Measurements from ENCODE around the gene DCANP1. TPM values are rescaled to one million over a fixed set of nuclear protein-coding genes. Genes with fewer than 3 reads are reported as not detected.

Gene DCANP1
- total and polyA plus RNA-seq, 2 of the 13 experiments (the other 11 are each of a cell fraction or from before 2014, with no cell fraction given): not detected

DNA sequence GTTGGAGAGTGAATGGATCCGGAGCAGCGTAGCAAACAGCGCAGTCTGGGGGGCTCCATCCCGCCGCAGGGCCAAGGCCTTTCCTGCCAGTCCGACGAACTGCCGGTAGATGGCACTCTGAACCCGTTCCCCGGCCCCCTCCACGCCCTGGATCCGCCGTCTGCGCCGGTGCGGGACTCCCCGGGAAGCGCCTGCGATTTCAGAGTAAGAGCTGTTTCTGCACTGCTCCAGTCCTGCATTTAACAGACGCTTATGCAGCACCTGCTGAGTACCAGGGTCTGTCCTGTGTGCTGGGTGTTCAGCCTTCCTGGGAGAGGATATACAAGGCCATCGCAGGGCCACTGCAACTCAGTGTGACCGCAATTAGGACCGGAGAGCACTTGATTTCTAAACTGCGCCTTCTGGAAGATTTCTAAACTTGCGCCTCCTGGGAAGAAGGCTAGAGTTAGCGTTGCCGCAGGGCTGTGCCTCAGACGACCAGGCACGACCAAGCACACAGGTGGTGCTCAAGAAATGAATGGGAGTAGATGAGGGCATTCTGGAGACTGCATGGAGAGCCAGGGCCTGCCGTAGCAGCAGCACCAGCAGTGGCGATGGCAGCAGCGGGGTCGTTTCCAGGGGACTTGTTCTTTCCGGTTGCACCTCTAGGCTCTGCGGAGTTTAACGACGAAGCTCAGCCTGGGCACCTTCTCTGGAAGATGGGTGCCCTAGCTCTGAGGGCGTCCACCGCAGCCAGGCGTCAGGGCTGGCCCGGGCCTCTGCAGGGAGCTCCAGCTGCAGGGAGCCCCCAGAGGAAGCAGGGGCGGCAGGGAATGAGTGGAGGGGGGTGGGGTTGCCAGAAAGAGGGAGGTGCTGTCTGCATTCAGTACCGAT, 19.3 kb upstream of the DCANP1 start (continued):
- TF ChIP-seq, protein P1, sequence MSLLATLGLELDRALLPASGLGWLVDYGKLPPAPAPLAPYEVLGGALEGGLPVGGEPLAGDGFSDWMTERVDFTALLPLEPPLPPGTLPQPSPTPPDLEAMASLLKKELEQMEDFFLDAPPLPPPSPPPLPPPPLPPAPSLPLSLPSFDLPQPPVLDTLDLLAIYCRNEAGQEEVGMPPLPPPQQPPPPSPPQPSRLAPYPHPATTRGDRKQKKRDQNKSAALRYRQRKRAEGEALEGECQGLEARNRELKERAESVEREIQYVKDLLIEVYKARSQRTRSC (CRISPR knock-in tag; IDR thresholded peaks at IDR 0.05; ENCODE audit: low read depth): no peak
- no peak for TF ChIP-seq ZFAT (CRISPR knock-in tag; conservative IDR thresholded peaks at IDR 0.05)
- TF ChIP-seq, protein P2, sequence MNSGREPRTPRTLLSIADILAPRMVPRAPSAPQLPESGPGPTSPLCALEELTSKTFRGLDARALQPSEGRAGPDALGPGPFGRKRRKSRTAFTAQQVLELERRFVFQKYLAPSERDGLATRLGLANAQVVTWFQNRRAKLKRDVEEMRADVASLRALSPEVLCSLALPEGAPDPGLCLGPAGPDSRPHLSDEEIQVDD (CRISPR knock-in tag; IDR thresholded peaks at IDR 0.05; ENCODE audit: borderline replicate concordance): no peak
- TF ChIP-seq MAZ (IDR thresholded peaks at IDR 0.05; ENCODE audit: borderline replicate concordance, low read depth, low read length): no peak
- TF ChIP-seq MAZ (CRISPR knock-in tag; IDR thresholded peaks at IDR 0.05; ENCODE audit: low read depth): peak; percentile 60; the same call in 1 of the 2 replicates
- TF ChIP-seq ZFP36L2 (CRISPR knock-in tag; IDR thresholded peaks at IDR 0.05): no peak
- TF ChIP-seq, protein P3, sequence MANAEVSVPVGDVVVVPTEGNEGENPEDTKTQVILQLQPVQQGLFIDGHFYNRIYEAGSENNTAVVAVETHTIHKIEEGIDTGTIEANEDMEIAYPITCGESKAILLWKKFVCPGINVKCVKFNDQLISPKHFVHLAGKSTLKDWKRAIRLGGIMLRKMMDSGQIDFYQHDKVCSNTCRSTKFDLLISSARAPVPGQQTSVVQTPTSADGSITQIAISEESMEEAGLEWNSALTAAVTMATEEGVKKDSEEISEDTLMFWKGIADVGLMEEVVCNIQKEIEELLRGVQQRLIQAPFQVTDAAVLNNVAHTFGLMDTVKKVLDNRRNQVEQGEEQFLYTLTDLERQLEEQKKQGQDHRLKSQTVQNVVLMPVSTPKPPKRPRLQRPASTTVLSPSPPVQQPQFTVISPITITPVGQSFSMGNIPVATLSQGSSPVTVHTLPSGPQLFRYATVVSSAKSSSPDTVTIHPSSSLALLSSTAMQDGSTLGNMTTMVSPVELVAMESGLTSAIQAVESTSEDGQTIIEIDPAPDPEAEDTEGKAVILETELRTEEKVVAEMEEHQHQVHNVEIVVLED (CRISPR knock-in tag; IDR thresholded peaks at IDR 0.05; ENCODE audit: borderline replicate concordance): no peak
- TF ChIP-seq, protein P4, sequence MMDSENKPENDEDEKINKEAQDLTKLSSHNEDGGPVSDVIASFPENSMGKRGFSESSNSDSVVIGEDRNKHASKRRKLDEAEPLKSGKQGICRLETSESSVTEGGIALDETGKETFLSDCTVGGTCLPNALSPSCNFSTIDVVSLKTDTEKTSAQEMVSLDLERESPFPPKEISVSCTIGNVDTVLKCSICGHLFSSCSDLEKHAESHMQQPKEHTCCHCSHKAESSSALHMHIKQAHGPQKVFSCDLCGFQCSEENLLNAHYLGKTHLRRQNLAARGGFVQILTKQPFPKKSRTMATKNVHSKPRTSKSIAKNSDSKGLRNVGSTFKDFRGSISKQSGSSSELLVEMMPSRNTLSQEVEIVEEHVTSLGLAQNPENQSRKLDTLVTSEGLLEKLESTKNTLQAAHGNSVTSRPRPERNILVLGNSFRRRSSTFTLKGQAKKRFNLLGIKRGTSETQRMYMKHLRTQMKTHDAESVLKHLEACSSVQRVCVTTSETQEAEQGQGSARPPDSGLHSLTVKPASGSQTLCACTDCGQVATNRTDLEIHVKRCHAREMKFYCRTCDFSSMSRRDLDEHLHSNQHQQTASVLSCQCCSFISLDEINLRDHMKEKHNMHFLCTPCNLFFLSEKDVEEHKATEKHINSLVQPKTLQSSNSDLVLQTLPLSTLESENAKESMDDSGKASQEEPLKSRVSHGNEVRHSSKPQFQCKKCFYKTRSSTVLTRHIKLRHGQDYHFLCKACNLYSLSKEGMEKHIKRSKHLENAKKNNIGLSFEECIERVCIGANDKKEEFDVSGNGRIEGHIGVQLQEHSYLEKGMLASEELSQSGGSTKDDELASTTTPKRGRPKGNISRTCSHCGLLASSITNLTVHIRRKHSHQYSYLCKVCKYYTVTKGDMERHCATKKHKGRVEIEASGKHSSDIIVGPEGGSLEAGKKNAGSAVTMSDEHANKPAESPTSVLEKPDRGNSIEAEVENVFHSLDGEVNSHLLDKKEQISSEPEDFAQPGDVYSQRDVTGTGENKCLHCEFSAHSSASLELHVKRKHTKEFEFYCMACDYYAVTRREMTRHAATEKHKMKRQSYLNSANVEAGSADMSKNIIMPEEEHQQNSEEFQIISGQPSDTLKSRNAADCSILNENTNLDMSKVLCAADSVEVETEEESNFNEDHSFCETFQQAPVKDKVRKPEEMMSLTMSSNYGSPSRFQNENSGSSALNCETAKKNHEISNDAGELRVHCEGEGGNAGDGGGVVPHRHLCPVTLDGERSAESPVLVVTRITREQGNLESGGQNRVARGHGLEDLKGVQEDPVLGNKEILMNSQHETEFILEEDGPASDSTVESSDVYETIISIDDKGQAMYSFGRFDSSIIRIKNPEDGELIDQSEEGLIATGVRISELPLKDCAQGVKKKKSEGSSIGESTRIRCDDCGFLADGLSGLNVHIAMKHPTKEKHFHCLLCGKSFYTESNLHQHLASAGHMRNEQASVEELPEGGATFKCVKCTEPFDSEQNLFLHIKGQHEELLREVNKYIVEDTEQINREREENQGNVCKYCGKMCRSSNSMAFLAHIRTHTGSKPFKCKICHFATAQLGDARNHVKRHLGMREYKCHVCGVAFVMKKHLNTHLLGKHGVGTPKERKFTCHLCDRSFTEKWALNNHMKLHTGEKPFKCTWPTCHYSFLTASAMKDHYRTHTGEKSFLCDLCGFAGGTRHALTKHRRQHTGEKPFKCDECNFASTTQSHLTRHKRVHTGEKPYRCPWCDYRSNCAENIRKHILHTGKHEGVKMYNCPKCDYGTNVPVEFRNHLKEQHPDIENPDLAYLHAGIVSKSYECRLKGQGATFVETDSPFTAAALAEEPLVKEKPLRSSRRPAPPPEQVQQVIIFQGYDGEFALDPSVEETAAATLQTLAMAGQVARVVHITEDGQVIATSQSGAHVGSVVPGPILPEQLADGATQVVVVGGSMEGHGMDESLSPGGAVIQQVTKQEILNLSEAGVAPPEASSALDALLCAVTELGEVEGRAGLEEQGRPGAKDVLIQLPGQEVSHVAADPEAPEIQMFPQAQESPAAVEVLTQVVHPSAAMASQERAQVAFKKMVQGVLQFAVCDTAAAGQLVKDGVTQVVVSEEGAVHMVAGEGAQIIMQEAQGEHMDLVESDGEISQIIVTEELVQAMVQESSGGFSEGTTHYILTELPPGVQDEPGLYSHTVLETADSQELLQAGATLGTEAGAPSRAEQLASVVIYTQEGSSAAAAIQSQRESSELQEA (CRISPR knock-in tag; IDR thresholded peaks at IDR 0.05; ENCODE audit: not compliant biosample characterization): no peak
- TF ChIP-seq LCORL (IDR thresholded peaks at IDR 0.05): no peak
- TF ChIP-seq LCORL (CRISPR knock-in tag; IDR thresholded peaks at IDR 0.05): 0 out of 2 replicates have a peak, but pooled peaks have one; percentile 34
- no peak for TF ChIP-seq ZNF3 (CRISPR knock-in tag; IDR thresholded peaks at IDR 0.05)
- TF ChIP-seq KDM3A (CRISPR knock-in tag; IDR thresholded peaks at IDR 0.05; ENCODE audit: low read depth): no peak
- TF ChIP-seq MXI1 (IDR thresholded peaks at IDR 0.05; ENCODE audit: borderline replicate concordance, low read depth, low read length): 0 out of 3 replicates have a peak, but pooled peaks have one; percentile 33
- no peak for TF ChIP-seq TEAD3 (CRISPR knock-in tag; optimal IDR thresholded peaks at IDR 0.05; ENCODE audit: borderline replicate concordance)

All from HepG2 (cell line).